HepG2 (cell line): ENCODE data around the gene STK11. TPM values are rescaled to one million over a fixed set of nuclear protein-coding genes. Genes with fewer than 3 reads are reported as not detected.

ENCODE experiments used
- ATF2 ChIP-seq: sonication (generic); formaldehyde crosslinking; IDR thresholded peaks from 2 replicates; pipeline ENCODE4 v1.4.0; 2020; ENCODE audit warnings: missing genetic modification reagents
- ELF3 ChIP-seq: IDR thresholded peaks from 2 replicates; pipeline ENCODE4 v1.6.1; 2016; ENCODE audit warnings: missing genetic modification reagents, missing compliant biosample characterization
- ERF ChIP-seq: IDR thresholded peaks from 2 replicates; pipeline ENCODE4 v1.6.1; 2018; ENCODE audit warnings: missing biosample characterization, missing genetic modification reagents
- FOSL2 ChIP-seq: sonication (generic); formaldehyde crosslinking; IDR thresholded peaks from 2 replicates; pipeline ENCODE4 v1.4.0; 2020; ENCODE audit warnings: missing genetic modification reagents
- HIVEP1 ChIP-seq: sonication (generic); formaldehyde crosslinking; IDR thresholded peaks from 2 replicates; pipeline ENCODE4 v1.4.0; 2020; ENCODE audit warnings: mild to moderate bottlenecking, missing genetic modification reagents
- HOXA5 ChIP-seq: sonication (generic); formaldehyde crosslinking; IDR thresholded peaks from 2 replicates; pipeline ENCODE4 v1.4.0; 2020; ENCODE audit warnings: missing genetic modification reagents
- KMT2A ChIP-seq: sonication (generic); formaldehyde crosslinking; IDR thresholded peaks from 2 replicates; pipeline ENCODE4 v1.4.0; 2020; ENCODE audit warnings: missing genetic modification reagents
- MAX ChIP-seq: IDR thresholded peaks from 2 replicates; pipeline ENCODE4 v1.6.1; 2012; ENCODE audit warnings: inconsistent platforms
- MTERF4 ChIP-seq: sonication (generic); formaldehyde crosslinking; IDR thresholded peaks from 2 replicates; pipeline ENCODE4 v1.8.0; 2023; ENCODE audit warnings: mild to moderate bottlenecking, missing genetic modification reagents
- MXI1 ChIP-seq: IDR thresholded peaks from 3 replicates; pipeline ENCODE4 v1.6.1; 2012; ENCODE audit warnings: low read depth, low read length, inconsistent platforms, borderline replicate concordance
- PATZ1 ChIP-seq: sonication (generic); formaldehyde crosslinking; IDR thresholded peaks from 2 replicates; pipeline ENCODE4 v1.4.0; 2020; ENCODE audit warnings: missing genetic modification reagents
- PHF8 ChIP-seq: sonication (generic); formaldehyde crosslinking; IDR thresholded peaks from 2 replicates; pipeline ENCODE4 v1.5.0; 2020; ENCODE audit warnings: missing genetic modification reagents
- RBFOX2 ChIP-seq: fragments of 200-400 bp; formaldehyde crosslinking; IDR thresholded peaks from 2 replicates; pipeline ENCODE4 v1.6.1; 2017; ENCODE audit warnings: low read depth, mild to moderate bottlenecking, low read length
- YEATS4 ChIP-seq: sonication (generic); formaldehyde crosslinking; IDR thresholded peaks from 2 replicates; pipeline ENCODE4 v1.4.0; 2020; ENCODE audit warnings: missing genetic modification reagents, borderline replicate concordance
- ZNF17 ChIP-seq: sonication (generic); formaldehyde crosslinking; IDR thresholded peaks from 2 replicates; pipeline ENCODE4 v1.5.0; 2020; ENCODE audit warnings: mild to moderate bottlenecking, missing genetic modification reagents
- ZNF414 ChIP-seq: sonication (generic); formaldehyde crosslinking; IDR thresholded peaks from 2 replicates; pipeline ENCODE4 v1.5.0; 2020; ENCODE audit warnings: missing genetic modification reagents
- ZSCAN9 ChIP-seq: IDR thresholded peaks from 2 replicates; pipeline ENCODE4 v1.6.1; 2016; ENCODE audit warnings: borderline replicate concordance
- polyA plus RNA-seq, 8 experiments: library from polyadenylated mRNA; depleted of rRNA in 3 of 8; stranded (reverse) in 7 of 8; unstranded in 1 of 8; fragments of >200 nt; fragmentation: Illumina TruSeq in 4 of 8; extraction: Trizol in 4 of 8; gene quantifications; 2 replicates each; pipeline versions ENCODE4 v1.2.1 to v1.2.3, GENCODE V29; 2011 to 2016; ENCODE audit warnings: low read depth in 4 of 8, missing spikeins in 1 of 8, mixed read lengths in 1 of 8; ENCODE audit not compliant: insufficient read depth in 1 of 8
- total RNA-seq, 5 experiments: library from RNA; depleted of rRNA; stranded (reverse); fragments of >200 nt; fragmentation: Illumina TruSeq; extraction: Trizol; gene quantifications; 2 replicates each; pipeline ENCODE4 v1.2.3, GENCODE V29; 2016; ENCODE audit warnings: low read depth in 1 of 5
- TF ChIP-seq, protein P1 (sequence below): IDR thresholded peaks from 2 replicates; pipeline ENCODE4 v1.6.1; 2012; ENCODE audit warnings: low read length, improper control_type of control experiment
- TF ChIP-seq, protein P2 (sequence below): sonication (generic); formaldehyde crosslinking; IDR thresholded peaks from 2 replicates; pipeline ENCODE4 v1.4.0; 2020; ENCODE audit warnings: missing genetic modification reagents, borderline replicate concordance

STK11 gene
- total and polyA plus RNA-seq, 2 of the 13 experiments (the other 11 are each of a cell fraction or from before 2014, with no cell fraction given) = 27.5 to 43.6 TPM

DNA sequence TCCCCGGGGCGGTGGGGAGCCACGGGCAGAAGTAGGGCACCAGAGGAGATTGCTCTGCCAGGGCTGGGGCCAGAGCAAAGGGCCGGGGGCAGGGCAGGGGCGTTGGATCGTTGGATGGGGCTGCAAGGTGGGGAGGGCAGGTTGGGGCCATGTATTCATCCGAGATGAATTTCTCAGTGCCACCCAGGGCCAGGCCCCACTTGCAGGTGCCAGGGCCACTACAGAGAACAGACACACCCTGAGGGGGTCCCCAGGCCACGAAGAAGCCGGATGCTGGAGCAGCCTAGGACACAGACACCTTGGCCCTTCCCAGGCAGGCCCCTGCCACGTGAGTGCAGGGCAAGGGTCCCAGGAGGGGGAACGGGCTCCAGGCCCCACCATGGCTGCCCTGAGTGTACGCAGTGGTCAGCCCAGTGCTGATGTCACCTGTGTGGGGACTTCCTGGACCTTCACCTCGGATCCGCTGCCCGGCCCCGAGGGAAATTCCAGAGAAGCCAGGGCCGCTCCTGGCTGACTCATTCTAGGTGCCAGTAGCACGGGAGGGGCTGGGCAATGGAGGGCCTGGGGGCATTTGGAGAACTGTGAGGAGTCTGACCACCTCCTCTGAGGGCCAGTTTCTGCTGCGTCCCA, 21.9 kb upstream of the STK11 start (continued):
- TF ChIP-seq, protein P1, sequence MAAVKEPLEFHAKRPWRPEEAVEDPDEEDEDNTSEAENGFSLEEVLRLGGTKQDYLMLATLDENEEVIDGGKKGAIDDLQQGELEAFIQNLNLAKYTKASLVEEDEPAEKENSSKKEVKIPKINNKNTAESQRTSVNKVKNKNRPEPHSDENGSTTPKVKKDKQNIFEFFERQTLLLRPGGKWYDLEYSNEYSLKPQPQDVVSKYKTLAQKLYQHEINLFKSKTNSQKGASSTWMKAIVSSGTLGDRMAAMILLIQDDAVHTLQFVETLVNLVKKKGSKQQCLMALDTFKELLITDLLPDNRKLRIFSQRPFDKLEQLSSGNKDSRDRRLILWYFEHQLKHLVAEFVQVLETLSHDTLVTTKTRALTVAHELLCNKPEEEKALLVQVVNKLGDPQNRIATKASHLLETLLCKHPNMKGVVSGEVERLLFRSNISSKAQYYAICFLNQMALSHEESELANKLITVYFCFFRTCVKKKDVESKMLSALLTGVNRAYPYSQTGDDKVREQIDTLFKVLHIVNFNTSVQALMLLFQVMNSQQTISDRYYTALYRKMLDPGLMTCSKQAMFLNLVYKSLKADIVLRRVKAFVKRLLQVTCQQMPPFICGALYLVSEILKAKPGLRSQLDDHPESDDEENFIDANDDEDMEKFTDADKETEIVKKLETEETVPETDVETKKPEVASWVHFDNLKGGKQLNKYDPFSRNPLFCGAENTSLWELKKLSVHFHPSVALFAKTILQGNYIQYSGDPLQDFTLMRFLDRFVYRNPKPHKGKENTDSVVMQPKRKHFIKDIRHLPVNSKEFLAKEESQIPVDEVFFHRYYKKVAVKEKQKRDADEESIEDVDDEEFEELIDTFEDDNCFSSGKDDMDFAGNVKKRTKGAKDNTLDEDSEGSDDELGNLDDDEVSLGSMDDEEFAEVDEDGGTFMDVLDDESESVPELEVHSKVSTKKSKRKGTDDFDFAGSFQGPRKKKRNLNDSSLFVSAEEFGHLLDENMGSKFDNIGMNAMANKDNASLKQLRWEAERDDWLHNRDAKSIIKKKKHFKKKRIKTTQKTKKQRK = no peak
- TF ChIP-seq PATZ1 (CRISPR knock-in tag) (peak; percentile 86), ZNF17 (CRISPR knock-in tag) (no peak), ERF (CRISPR knock-in tag) (0 out of 2 replicates have a peak, but pooled peaks have one; percentile 38), MTERF4 (no peak), ZSCAN9 (peak; percentile 54; the same call in 1 of the 2 replicates), ELF3 (CRISPR knock-in tag) (peak; percentile 81), MAX (peak; percentile 50; the same call in 1 of the 2 replicates), YEATS4 (CRISPR knock-in tag) (no peak), MXI1 (peak; percentile 53; the same call in 1 of the 3 replicates), ATF2 (CRISPR knock-in tag) (peak; percentile 86), HIVEP1 (CRISPR knock-in tag) (peak; percentile 91), KMT2A (CRISPR knock-in tag) (peak; percentile 40; the same call in 1 of the 2 replicates), PHF8 (CRISPR knock-in tag) (0 out of 2 replicates have a peak, but pooled peaks have one; percentile 39), FOSL2 (CRISPR knock-in tag) (peak; percentile 95), HOXA5 (CRISPR knock-in tag) (no peak), RBFOX2 (peak; percentile 59; the same call in 1 of the 2 replicates), ZNF414 (CRISPR knock-in tag) (peak; percentile 62; the same call in 1 of the 2 replicates)
- TF ChIP-seq, protein P2, sequence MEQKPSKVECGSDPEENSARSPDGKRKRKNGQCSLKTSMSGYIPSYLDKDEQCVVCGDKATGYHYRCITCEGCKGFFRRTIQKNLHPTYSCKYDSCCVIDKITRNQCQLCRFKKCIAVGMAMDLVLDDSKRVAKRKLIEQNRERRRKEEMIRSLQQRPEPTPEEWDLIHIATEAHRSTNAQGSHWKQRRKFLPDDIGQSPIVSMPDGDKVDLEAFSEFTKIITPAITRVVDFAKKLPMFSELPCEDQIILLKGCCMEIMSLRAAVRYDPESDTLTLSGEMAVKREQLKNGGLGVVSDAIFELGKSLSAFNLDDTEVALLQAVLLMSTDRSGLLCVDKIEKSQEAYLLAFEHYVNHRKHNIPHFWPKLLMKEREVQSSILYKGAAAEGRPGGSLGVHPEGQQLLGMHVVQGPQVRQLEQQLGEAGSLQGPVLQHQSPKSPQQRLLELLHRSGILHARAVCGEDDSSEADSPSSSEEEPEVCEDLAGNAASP = peak; percentile 33; the same call in 1 of the 2 replicates
